ENCODE data around the gene PRODH2.
"Not testable (repeated sequence)": the region's sequence is repeated elsewhere in the genome, so short reads cannot be mapped to it uniquely, and the experiment has no call there.

Gene PRODH2

DNA sequence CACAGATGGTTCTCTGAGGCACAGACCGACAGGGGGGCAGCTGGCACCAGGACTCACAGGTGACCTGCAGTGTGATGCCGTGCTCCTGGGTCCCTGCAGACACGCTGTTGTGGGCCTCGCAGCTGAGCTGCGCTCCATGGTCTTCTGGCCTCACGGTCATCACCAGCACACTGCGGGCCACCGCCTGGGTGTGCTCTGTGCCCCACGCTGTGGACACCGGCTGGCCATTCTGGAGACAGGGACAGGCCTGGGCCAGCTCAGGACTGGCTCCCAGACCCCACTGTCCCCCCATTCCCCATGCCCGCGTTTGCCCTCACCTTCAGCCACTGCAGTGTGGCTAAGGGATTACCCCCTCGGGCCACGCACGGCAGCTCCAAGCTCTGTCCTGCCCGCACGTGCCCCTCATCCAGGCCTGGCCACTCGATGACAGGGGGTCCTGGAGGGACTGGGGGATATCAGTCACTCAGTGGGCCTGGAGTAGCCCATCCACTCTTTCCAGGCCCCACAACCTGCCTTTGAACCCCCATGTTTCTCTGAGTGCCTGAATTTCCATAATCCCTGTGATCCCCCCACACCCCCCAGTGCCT, 36.4 kb upstream of the PRODH2 start:
- no peak overlapping the region for H3K27ac Mint-ChIP-seq
- DNase-seq (no peak), ATAC-seq (replicated peaks) (no peak)
- no peaks in the 10 kb centered on the region for H3K36me3 Mint-ChIP-seq (ENCODE audit: insufficient read depth)
- no peaks in the 10 kb centered on the region for H3K9me3 Mint-ChIP-seq
- H3K4me1 Mint-ChIP-seq (ENCODE audit: low read depth in 2 of 2) = peaks cover 9 to 15% of the 10 kb centered on the region in 2 donors
- no peak overlapping the region for H3K4me3 Mint-ChIP-seq
- peaks cover 77 to 86% of the 10 kb centered on the region in 2 donors for H3K27me3 Mint-ChIP-seq

DNA sequence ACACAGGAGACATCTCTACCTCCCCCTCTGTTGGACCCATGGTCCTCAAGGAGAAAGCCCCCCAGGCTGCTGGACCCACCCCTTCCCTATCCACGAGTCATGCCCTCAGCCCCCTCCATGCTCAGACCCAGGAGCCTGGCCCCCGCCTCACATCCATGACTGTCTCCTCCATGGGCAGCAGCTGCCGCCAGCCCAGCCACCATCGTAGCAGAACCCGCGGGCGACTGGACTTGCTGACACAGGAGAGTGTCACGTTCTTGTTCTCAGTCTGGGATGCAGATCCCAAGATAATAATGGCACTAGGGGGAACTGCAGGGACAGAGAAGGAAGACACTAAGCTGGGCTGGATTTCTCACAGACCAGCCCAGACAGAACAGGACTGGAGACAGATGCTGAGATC, 35.8 kb upstream of the PRODH2 start:
- peaks cover 80 to 88% of the 10 kb centered on the region in 2 donors for H3K27me3 Mint-ChIP-seq
- H3K4me1 Mint-ChIP-seq (ENCODE audit: low read depth in 2 of 2) = peaks cover 9 to 15% of the 10 kb centered on the region in 2 donors
- no peak overlapping the region for H3K27ac Mint-ChIP-seq
- no peak overlapping the region for H3K4me3 Mint-ChIP-seq
- no peak for ATAC-seq (replicated peaks)
- no peak for DNase-seq
- no peaks in the 10 kb centered on the region for H3K9me3 Mint-ChIP-seq
- no peaks in the 10 kb centered on the region for H3K36me3 Mint-ChIP-seq (ENCODE audit: insufficient read depth)

GRCh38 chr19:35847911-35848310, 35.3 kb upstream of the PRODH2 start:
- no peak for ATAC-seq (replicated peaks)
- H3K36me3 Mint-ChIP-seq (ENCODE audit: insufficient read depth) = no peaks in the 10 kb centered on the region
- no peak for DNase-seq
- no peak overlapping the region for H3K4me3 Mint-ChIP-seq
- peaks cover 9 to 15% of the 10 kb centered on the region in 2 donors for H3K4me1 Mint-ChIP-seq (ENCODE audit: low read depth in 2 of 2)
- peaks cover 80 to 88% of the 10 kb centered on the region in 2 donors for H3K27me3 Mint-ChIP-seq
- H3K9me3 Mint-ChIP-seq = no peaks in the 10 kb centered on the region
- H3K27ac Mint-ChIP-seq = no peak overlapping the region

DNA sequence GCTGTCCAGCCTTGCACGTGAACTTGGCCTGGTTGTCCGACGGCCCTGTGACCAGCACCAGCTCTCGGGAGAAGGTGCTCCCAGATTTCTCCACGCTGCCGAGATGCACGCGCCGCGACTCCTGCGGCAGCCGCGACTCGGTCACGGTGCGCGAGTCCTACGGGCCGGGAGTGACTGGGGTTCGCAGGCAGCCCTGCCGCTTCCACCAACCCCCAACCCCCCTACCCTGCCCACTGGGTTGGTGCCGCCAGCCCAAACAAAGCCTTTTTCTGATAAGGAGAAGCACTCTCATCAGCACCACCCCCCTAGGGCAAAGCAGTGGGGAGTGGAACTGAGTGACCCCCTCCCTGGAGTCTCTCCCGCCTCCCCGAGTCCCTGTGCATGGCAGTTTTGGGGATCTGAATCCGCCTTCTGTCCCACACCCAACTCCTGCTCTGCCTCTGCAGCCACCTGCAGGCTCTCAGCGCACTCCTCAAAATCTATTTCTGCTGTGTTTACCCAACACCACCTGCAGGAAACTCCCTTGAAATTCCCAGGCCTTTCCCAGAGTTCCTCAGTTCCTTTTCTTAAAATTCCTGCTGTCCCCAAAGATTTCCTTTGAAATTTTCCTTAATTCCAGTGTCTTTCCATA, 33.5 kb upstream of the PRODH2 start:
- no peak for DNase-seq
- Mint-ChIP-seq H3K4me3 (peak overlapping the region; percentile 13 to 53), H3K4me1 (ENCODE audit: low read depth in 2 of 2) (peaks cover 9 to 15% of the 10 kb centered on the region in 2 donors), H3K36me3 (ENCODE audit: insufficient read depth) (no peaks in the 10 kb centered on the region), H3K27me3 (peaks cover 77 to 86% of the 10 kb centered on the region in 2 donors), H3K9me3 (no peaks in the 10 kb centered on the region), H3K27ac (no peak overlapping the region)
- no peak for ATAC-seq (replicated peaks)

DNA sequence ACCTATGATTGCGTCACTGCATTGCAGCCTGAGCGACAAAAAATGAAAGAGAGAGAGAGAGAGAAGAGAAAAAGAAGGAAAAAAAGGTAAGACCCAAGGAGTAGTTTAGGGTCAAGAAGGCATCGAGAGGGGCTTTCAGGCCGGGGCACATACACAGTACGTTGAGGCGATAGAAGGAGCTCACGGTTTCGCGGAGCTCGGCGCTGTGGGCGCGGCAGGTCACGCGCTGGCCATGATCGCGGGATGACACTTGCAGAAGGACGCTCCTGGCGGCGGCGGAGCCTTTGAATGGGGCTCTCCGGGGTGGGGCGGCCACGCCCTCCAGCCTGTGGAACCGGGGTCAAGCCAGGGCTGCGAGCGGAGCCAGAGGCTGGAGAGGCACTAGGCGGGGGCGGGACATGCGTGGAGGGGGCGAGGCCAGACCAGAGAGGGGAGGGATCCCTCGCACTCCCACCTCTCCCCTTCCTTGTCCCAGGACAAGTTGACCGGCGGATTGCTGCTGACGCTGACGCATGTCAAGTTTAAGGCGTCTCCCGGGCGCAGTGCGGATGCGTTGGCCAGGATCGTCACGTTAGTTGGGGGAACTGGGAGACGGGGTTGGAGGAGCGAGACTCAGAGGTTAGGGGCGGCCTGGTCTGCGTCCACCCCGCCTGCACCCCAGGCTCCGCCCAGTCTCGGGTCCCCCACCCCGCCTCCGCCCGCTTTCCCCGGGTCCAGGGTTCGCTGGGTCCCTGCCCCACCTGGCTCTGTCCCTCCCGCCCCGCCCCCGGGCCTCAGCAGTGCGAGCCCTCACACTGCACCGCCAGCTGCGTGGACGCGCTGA, 32.8 kb upstream of the PRODH2 start:
- peaks cover 70 to 78% of the 10 kb centered on the region in 2 donors for H3K27me3 Mint-ChIP-seq
- DNase-seq (no peak), ATAC-seq (replicated peaks) (peak; percentile 24)
- peaks cover 7 to 13% of the 10 kb centered on the region in 2 donors for H3K4me1 Mint-ChIP-seq (ENCODE audit: low read depth in 2 of 2)
- no peaks in the 10 kb centered on the region for H3K9me3 Mint-ChIP-seq
- no peaks in the 10 kb centered on the region for H3K36me3 Mint-ChIP-seq (ENCODE audit: insufficient read depth)
- peak overlapping the region; percentile 46 to 69 for H3K4me3 Mint-ChIP-seq
- H3K27ac Mint-ChIP-seq = no peak overlapping the region

GRCh38 chr19:35844482-35845214, 32.0 kb upstream of the PRODH2 start:
- no peak for DNase-seq
- no peaks in the 10 kb centered on the region for H3K9me3 Mint-ChIP-seq
- H3K4me3 Mint-ChIP-seq = peak overlapping the region; percentile 46 to 69
- peaks cover 7 to 13% of the 10 kb centered on the region in 2 donors for H3K4me1 Mint-ChIP-seq (ENCODE audit: low read depth in 2 of 2)
- no peak for ATAC-seq (replicated peaks)
- H3K27me3 Mint-ChIP-seq = peaks cover 69 to 74% of the 10 kb centered on the region in 2 donors
- H3K36me3 Mint-ChIP-seq (ENCODE audit: insufficient read depth) = no peaks in the 10 kb centered on the region
- no peak overlapping the region for H3K27ac Mint-ChIP-seq

DNA sequence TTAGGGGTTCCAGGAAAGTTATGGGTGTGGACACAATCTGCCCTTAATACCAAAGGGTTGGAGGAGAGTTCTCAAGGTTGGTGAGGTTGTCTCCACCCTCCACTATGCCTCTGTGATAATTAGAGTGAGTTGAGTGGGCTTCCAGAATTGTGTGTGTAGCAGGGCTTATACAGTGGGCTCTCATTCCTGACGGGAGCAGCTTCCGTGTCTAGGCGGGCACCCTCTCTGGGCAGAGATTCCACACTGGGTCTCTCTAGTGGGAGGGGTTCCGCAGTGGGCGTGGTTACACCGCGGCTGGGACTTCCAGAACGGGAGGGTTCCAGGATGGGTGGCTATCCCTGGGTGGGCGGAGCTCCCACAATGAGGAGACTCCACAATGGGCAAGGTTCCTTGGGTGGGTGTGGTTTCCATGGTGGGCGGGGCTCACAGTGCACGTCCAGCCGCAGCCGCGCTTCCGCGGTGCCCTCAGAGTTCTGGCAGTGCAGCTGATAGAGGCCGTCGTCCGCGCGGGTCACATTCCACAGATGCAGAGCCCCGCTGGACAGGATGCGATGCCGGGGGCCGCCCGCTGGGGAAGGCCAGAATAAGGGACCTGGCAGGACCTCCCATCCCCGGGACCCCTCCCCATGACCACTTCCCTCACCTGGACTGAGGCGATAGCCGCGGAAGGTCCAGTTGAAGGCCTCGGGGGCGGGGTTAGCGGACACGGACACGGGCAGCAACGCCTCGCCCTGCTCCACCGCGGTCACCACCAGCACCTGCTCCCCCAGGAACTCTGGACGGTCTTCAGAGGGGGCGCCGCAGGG, 31.2 kb upstream of the PRODH2 start:
- peak overlapping the region; percentile 6 to 69 for H3K4me3 Mint-ChIP-seq
- H3K27me3 Mint-ChIP-seq = peaks cover 63 to 67% of the 10 kb centered on the region in 2 donors
- peaks cover 7 to 13% of the 10 kb centered on the region in 2 donors for H3K4me1 Mint-ChIP-seq (ENCODE audit: low read depth in 2 of 2)
- H3K36me3 Mint-ChIP-seq (ENCODE audit: insufficient read depth) = no peaks in the 10 kb centered on the region
- no peak for ATAC-seq (replicated peaks)
- no peak for DNase-seq
- H3K27ac Mint-ChIP-seq = no peak overlapping the region
- H3K9me3 Mint-ChIP-seq = no peaks in the 10 kb centered on the region

DNA sequence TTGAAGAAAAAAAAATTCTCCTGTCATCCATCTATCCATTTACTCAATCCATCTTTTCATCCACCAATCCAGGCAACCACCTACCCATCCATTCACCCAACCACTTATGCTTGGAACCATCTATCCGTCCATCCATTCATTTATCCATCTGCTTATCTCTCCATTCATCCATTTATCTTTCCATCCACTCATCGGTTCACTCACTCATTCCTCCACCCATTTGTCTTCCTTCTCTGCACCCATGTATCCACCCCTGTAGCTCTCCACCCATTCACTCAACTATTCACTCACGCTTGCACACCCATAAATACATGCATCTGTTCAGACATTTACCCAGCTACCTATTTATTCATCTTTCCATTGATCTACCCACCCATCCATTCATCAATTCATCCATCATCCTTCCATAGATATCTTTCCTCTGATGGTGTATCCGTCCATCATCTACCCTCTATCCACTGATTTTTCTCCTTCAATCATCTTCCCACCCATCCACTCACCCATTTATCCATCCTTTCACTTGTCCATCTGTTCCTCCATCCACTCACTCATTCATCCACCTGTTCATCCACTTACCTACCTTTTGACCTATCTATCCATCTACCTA, 30.1 kb upstream of the PRODH2 start:
- Mint-ChIP-seq H3K9me3 (no peaks in the 10 kb centered on the region), H3K36me3 (ENCODE audit: insufficient read depth) (no peaks in the 10 kb centered on the region), H3K27me3 (peaks cover 52 to 56% of the 10 kb centered on the region in 2 donors), H3K4me3 (no peak overlapping the region), H3K4me1 (ENCODE audit: low read depth in 2 of 2) (peaks cover 7 to 13% of the 10 kb centered on the region in 2 donors), H3K27ac (no peak overlapping the region)
- ATAC-seq (replicated peaks) (no peak), DNase-seq (no peak)

DNA sequence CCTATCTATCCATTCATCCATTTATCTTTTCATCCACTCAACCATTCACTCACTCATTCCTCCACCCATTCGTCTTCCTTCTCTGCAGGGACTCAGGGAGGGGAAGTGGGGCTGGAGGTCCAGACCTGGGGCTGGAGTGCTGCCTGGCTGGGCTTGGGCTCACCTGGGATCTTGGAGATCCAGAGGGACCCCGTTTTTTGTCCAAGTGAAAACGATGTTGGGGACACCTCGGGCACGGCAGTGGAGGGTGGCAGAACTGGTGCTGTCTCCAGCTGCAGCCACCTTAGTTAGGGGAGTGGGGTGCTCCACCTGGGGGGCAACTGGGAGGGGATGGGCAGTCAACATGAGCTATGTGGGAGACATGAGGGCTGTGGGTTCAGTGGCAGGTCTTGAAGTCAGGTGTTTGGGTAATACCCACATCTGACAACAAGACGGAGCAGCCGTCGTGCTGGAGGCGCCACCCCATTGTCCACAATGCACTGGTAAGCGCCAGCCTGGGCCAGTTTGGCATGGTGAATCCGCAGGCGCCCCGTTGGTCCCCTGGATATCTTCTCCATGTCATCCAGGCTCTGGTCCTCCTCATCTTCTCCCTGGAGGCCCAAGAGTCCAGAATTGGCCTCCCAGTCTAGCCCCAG, 29.4 kb upstream of the PRODH2 start:
- peaks cover 7 to 13% of the 10 kb centered on the region in 2 donors for H3K4me1 Mint-ChIP-seq (ENCODE audit: low read depth in 2 of 2)
- DNase-seq = no peak
- no peaks in the 10 kb centered on the region for H3K36me3 Mint-ChIP-seq (ENCODE audit: insufficient read depth)
- H3K27ac Mint-ChIP-seq = no peak overlapping the region
- peaks cover 54 to 56% of the 10 kb centered on the region in 2 donors for H3K27me3 Mint-ChIP-seq
- no peak for ATAC-seq (replicated peaks)
- no peaks in the 10 kb centered on the region for H3K9me3 Mint-ChIP-seq
- no peak overlapping the region for H3K4me3 Mint-ChIP-seq

- not testable (repeated sequence) for DNase-seq; H3K27ac Mint-ChIP-seq; H3K36me3 Mint-ChIP-seq (ENCODE audit: insufficient read depth); ATAC-seq (replicated peaks); H3K4me3 Mint-ChIP-seq; H3K9me3 Mint-ChIP-seq; H3K4me1 Mint-ChIP-seq (ENCODE audit: low read depth in 2 of 2)
- H3K27me3 Mint-ChIP-seq = peaks cover 34 to 49% of the 10 kb centered on the region in 2 donors
These were observed 23.5 kb upstream of the PRODH2 start for GRCh38 chr19:35836096-35836495.

- Mint-ChIP-seq H3K27me3 (peaks cover 37 to 69% of the 10 kb centered on the region in 2 donors), H3K4me1 (ENCODE audit: low read depth in 2 of 2) (no peaks in the 10 kb centered on the region), H3K9me3 (no peaks in the 10 kb centered on the region), H3K27ac (no peak overlapping the region), H3K4me3 (no peak overlapping the region), H3K36me3 (ENCODE audit: insufficient read depth) (peaks cover 3% of the 10 kb centered on the region)
- DNase-seq (no peak), ATAC-seq (replicated peaks) (no peak)
These were observed 21.3 kb upstream of the PRODH2 start for GRCh38 chr19:35833972-35834371.

- Mint-ChIP-seq H3K27me3 (peaks cover 37 to 77% of the 10 kb centered on the region in 2 donors), H3K4me3 (no peak overlapping the region), H3K27ac (no peak overlapping the region), H3K9me3 (no peaks in the 10 kb centered on the region), H3K4me1 (ENCODE audit: low read depth in 2 of 2) (no peaks in the 10 kb centered on the region), H3K36me3 (ENCODE audit: insufficient read depth) (peaks cover 3% of the 10 kb centered on the region)
- no peak for ATAC-seq (replicated peaks)
- no peak for DNase-seq
These were observed 19.4 kb upstream of the PRODH2 start for GRCh38 chr19:35832054-35832453.

All from effector memory CD8-positive, alpha-beta T cell (primary cell).